ENCODE measurements around the gene KIF16B. TPM values are rescaled to one million over a fixed set of nuclear protein-coding genes. Genes with fewer than 3 reads are reported as not detected.

The KIF16B gene
- total and polyA plus RNA-seq, 2 of the 13 experiments (the other 11 are each of a cell fraction or from before 2014, with no cell fraction given) = 6.9 to 18.0 TPM

- Histone ChIP-seq H3K36me3 (replicated peaks in 1 of 2; ENCODE audit: control insufficient read depth in 1 of 2, insufficient read depth in 2 of 2, low read length in 2 of 2) (no peaks in the 10 kb centered on the region), H3K27me3 (ENCODE audit: control insufficient read depth in 1 of 2, insufficient read depth in 2 of 2, low read length in 2 of 2) (no peaks in the 10 kb centered on the region), H3K4me2 (ENCODE audit: low read depth, low read length) (no peak overlapping the region), H3K4me1 (ENCODE audit: insufficient read depth, low read length) (no peaks in the 10 kb centered on the region), H3K4me3 (replicated peaks in 1 of 3; ENCODE audit: insufficient read depth in 1 of 3, low read depth in 2 of 3, low read length in 3 of 3) (no peak overlapping the region), H3K9ac (ENCODE audit: insufficient read depth, low read depth, low read length) (no peak overlapping the region), H2AFZ (ENCODE audit: low read length) (no peak overlapping the region), H3K27ac (ENCODE audit: extremely low read length, insufficient read depth, low read length) (no peak overlapping the region), H3K9me3 (ENCODE audit: low read length) (0 out of 2 replicates have a peak, but pooled peaks cover 4% of the 10 kb centered on the region), H4K20me1 (ENCODE audit: insufficient read depth, low read length) (no peaks in the 10 kb centered on the region), H3K79me2 (ENCODE audit: insufficient read depth, low read length) (no peaks in the 10 kb centered on the region)
- POLR2A ChIA-PET = no interaction called here
- CTCF ChIA-PET (ENCODE audit: low intra/inter-chr PET ratio, low total read pairs) = no interaction called here
- 31% methylated on average over 4 of the region's 4 CpGs for WGBS (ENCODE audit: low lambda C conversion rate)
- ATAC-seq = no peak
- no peak for DNase-seq (ENCODE audit: low spot score)
- intact Hi-C loops (cut with micrococcal nuclease; ENCODE audit: unreplicated experiment) (no loop called here), in situ Hi-C loops (cut with HindIII; ENCODE audit: extremely low pct_ligation_motif_present, low pct_unique_long_range_greater_than_20kb) (no loop called here)
- no peak for FAIRE-seq
- BruUV-seq (replicated peaks) = no TSS peak
- no peak for TF ChIP-seq SETDB1 (CRISPR knock-in tag; IDR thresholded peaks at IDR 0.05; ENCODE audit: borderline replicate concordance)
- TF ChIP-seq KDM1A (CRISPR knock-in tag; IDR thresholded peaks at IDR 0.05) = no peak
- TF ChIP-seq SALL1 (CRISPR knock-in tag; IDR thresholded peaks at IDR 0.05) = no peak
- TF ChIP-seq BCL3 (CRISPR knock-in tag; IDR thresholded peaks at IDR 0.05) = no peak
- no peak for TF ChIP-seq ZNF547 (CRISPR knock-in tag; IDR thresholded peaks at IDR 0.05)
- TF ChIP-seq MXD1 (CRISPR knock-in tag; IDR thresholded peaks at IDR 0.05) = no peak
- no peak for TF ChIP-seq ARID4A (CRISPR knock-in tag; IDR thresholded peaks at IDR 0.05; ENCODE audit: borderline replicate concordance)
- no peak for TF ChIP-seq HMGXB3 (CRISPR knock-in tag; IDR thresholded peaks at IDR 0.05; ENCODE audit: borderline replicate concordance)
- TF ChIP-seq ZHX1 (CRISPR knock-in tag; IDR thresholded peaks at IDR 0.05; ENCODE audit: low read depth) = no peak
- no peak for TF ChIP-seq TBP (CRISPR knock-in tag; IDR thresholded peaks at IDR 0.05)
- no peak for TF ChIP-seq XBP1 (CRISPR knock-in tag; IDR thresholded peaks at IDR 0.05)
- no peak for TF ChIP-seq TARDBP (CRISPR knock-in tag; IDR thresholded peaks at IDR 0.05)
Measured at GRCh38 chr20:16228722-16229121, 344.5 kb downstream of the KIF16B start.
